HG03280 (cell line): ENCODE data around the gene TMEM11.
"Not testable (repeated sequence)": the region's sequence is repeated elsewhere in the genome, so short reads cannot be mapped to it uniquely, and the experiment has no call there.

Experiments used
- ATAC-seq: cut with Tn5 transposase; IDR thresholded peaks from one replicate; pipeline ENCODE4 v1.9.1; 2021; ENCODE audit warnings: mild to moderate bottlenecking, moderate library complexity; ENCODE audit not compliant: unreplicated experiment

The TMEM11 gene

DNA sequence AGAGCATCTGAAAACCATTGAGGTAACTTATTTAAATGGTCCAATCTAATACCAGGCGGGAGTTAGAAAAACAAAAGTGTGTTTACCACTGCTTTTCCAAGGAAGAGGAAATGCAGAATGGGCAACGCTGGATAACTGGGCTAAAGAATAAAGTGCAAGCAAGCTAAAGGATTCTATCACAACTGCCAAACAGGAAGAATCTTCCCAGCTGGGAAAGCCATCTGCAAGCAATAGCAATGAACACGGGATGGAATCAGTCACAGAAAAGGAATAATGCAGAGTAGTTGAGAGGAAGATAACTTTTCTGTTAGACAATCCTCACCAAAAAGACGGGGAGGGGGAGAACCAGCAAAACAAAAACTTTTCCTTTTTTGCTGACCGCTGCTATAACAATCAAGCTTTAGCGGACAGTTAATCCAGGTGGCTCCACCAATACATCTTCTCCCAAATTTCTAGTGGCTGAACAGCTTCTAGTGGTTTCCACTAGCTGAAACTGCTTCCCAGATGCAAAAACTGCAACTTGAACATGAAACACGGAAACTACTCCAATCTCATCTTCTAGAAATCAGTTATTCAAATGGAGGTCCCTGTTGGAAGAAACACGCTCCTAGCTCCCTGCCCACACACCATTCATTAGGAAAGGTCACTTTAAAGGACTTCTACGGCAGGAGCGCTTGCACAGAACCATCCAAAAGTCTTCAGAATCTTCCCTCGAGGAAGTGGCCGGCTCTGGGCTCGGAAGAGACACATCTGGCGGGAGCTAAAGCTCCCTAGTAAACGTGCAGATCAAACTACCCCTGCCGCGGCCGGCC, 929 bp downstream of the TMEM11 start:
- no peak for ATAC-seq

DNA sequence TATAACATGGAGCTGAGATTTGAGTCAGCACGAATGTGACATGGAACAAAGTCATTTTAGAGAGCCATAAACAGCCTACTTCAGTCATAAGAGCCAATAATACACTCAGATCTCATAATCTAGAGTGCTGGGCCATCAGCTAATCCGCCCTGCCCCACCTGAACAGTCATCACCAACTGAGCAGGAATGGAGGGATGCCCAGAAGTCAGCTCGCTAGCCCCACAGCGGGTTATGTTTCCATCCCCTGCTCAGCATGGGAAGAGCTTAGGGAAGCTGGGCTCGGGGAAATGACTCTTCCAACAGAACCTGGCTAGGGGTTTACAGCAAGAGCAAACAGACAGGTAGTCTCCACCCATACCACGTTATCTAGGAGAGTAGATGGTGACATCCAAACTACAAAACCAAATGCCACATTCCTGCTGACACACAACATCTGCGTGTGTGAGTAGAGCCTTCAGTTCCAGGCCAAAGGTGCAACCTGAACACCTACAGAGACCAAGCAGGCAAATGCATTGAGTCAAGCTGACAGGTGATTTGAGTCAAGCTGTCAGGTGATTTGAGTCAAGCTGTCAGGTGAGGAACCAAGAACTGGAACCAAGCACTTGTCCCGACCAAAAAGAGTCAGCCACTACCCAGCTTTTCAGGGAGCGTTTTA, 2.0 kb downstream of the TMEM11 start:
- no peak for ATAC-seq

DNA sequence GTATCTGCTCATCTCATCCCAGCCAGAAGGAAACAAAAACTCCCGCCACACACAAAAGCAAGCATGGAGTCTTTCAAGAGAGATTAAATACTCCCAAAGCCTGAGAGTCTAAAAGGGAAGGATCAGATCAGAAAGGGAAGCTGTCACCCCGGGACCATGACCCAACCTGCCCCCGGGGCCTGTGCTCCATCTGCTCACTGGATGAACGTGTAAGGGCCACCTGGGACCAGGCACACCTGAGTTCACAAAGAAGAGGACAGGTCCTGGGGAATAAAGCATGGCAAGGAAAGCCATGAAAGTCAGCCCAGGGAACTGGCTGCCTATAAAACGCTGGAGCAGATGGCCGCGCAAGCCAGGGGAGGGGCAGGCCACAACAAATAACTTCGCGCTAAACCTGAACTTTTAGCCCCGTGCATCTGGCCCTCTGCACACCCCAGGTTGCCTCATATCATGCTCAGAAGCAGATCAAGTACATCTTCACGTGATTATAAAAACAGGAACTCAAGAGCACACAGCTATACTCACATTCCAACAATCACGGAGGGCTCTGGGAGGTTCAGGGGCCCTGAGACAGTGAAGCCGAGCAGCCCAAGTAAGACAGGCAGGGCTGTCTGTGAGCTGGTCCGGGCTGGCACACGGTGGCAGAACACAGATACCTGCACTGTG, 3.4 kb downstream of the TMEM11 start:
- no peak for ATAC-seq

DNA sequence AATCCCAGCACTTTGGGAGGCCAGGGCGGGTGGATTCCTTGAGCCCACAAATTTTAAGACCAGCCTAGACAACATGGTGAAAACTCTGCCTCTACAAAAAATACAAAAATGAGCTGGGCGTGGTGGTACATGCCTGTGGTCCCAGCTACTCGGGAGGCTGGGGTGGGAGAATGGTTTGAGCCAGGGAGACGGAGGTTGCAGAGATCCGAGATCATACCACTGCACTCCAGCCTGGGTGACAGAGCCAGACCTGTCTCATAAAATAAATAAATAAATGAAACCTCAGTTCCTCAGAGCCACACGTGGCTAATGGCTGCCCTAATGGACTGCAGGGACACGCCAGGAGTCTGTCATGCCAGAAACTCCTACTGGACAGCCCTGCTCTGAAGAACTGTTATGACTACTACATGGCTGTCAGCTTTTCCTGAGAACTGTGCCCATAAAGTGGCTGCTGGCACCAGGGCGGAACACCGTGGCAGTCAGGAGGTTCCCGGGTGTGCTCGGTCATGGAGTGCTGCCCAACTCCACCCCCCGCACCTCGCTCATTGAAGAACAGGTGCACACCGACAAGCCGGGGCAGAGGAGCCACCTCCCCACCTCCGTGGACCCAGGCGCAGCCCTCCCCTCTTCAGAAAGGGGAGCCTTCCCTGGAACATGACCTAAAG, 4.3 kb downstream of the TMEM11 start:
- no peak for ATAC-seq

DNA sequence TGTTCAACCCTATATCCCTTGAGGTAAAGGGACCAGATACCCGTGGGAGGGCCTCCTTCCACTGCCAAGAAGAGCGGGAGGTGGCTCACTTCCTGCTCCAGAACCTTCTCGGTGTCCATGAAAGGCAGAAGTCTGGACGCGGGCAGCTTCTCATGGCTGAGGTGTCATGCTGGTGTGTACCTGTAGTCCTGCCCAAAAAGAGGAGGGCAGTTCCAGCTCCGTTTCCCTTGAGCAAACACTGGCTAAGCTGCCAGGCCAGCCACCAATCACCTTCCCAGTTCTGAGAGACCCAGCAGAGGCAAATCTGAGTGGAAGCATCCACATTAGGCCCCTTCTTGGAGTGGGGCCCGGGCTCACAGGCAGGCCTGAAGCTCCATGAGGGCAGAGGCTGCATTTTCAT, 5.6 kb downstream of the TMEM11 start:
- ATAC-seq: no peak

DNA sequence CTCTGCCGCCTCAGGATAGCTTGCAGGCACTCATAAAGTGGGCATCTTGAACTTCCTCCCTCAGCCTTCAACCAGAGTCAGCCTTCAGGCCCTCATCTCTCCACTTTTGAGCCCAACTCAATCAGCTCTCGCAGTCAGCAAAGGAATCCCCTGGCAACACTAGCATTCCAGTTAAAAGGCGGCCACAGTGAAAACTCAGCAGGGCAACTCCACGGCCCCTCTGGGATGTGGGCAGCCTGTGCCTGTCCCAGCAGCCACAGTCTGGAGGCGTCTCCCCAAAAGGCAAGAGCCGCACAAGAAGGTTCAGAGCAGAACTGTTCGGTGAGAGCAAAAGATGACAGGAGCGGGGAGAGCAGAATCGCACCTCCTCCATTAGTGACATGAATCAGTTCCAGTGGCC, 9.0 kb downstream of the TMEM11 start:
- ATAC-seq: no peak

DNA sequence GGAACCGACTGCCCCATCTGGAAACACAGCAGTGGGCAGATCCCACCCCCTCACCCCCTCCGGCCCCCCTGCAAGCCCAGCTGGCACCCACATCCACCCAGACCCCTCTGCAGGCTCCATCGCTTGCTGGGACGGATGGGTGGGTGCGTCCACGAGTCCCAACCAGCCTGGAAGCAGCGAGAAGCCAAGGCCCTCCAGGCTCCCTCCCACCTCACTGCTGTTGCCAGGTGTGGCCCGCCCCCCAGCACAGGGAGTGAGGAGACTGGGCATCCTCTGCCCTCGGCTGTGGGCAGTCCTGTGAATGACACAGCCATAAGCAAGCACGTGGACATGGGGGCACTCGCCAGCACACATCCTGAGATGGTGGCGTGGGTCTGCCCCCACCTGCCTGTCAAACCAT, 11.4 kb downstream of the TMEM11 start:
- ATAC-seq: no peak

DNA sequence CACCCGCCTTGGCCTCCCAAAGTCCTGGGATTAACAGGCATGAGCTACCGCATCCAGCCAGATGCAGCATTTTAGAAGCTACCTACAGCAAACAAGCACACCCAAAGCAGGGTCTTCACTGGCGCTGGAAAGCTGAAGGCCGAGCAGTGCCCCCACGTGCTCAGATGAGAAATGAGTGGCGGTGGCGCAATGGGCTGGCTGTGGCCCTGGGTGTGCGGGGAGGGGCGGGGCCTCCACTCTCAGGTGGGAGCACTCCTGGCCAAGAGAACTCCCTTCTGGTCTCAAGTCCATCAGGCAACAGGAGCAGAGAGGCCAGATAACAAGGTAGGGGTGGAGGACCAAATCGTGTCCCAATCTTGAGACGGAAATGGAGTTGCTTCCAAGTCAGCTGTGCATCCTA, 12.1 kb downstream of the TMEM11 start:
- no peak for ATAC-seq

DNA sequence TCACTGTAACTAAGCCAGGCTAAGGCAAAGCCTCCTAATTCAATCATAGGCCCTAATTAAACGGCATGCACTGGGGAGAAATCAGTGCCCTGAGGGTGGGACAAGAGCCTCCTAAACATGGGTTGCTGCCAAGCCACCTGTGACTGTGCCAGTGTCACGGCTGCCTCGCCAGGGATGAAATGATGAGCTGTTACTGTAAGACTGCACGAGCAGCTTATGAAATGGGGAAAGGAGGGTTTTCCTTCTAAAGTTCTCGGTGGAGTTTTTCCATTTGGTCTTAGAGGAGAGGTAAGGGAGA, 12.7 kb downstream of the TMEM11 start:
- ATAC-seq: no peak

DNA sequence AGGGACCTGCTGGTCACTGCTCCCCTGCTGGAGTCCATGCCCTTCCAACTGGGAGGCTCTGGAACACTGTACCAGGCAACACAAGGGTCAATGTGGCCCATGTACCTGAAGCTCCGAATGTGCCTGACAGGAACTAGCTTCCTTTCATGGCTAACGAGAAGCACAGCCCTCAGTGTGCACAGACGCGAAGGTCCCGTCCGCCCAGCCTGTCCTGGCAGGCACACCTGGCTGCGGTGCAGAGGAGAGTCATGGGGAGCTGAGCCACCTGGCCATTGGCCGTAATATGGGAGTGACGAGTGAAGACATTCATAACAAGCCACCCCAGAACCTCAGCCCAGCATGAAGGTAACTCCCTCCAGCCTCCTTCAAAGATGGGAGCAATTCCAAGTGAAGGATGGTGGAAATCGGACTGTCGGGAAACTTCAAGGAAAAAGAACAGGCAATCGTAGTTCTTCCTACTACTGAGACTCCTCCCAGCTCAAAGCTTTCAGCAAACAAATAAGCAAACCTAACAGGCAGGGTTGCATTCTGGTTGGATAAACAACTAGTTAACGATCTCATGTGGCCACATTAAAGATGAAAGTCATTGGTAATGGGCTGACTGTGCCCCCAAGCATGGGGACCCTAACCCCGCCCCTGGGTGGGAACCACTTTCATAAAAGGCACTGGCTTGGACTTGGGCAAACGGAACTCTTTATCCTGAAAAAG, 13.2 kb downstream of the TMEM11 start:
- ATAC-seq: no peak

DNA sequence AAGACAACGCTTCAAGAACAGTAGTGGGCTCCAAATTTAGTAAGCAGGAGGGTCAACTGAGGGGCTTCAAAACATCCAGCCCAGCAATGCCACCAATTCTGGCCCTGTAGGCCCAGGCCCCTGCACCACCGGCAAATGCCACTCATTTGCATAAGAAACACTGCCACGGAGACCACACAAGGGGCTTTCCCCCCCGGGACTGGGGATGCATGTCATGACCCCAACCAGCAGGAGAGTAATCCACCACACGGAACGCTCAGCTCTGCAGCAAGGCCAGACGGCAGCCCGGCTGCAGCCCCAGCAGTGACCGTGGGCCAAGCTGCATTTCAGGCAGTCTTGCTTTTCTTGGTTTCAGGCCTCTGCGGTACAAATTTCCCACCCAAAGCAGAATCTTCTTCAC, 14.1 kb downstream of the TMEM11 start:
- ATAC-seq: no peak

DNA sequence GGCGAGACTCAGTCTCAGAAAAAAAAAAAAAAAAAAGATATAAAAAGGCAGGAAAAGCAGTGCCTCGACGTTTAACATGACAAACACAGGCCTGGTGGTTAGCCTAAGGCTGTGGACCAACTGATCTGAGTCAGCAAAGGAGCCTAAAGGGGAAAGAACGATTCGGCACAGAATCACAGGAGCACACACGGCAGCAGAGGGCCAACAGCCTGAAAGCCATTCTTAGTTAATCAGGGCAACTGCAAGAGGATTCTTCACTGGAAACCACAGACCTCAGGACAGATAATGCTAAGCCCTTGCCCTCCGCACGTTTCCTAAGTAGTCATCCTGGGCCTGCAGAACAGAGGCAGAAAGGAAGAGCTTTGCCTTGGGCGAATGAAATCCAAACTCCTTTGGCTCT, 14.7 kb downstream of the TMEM11 start:
- no peak for ATAC-seq

DNA sequence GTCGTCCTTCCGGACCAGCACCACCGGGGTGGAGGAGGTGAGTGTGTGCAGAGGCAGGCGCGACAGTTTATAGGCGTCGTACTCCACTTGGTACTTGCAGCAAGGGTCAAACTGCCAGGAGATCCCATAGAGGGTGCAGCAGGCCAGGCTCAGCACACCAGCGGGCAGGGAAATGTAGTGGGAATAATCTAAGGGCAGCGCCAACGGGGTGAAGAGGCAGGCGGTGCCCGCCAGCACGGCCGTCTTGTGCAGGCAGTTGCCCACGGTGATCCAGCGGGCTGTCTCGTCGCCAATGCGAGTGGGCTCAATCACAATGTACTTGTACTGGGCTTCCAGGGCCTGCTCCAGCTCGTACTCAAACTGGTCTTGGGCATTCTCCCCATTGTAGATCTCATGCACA, 15.6 kb downstream of the TMEM11 start:
- no peak for ATAC-seq

DNA sequence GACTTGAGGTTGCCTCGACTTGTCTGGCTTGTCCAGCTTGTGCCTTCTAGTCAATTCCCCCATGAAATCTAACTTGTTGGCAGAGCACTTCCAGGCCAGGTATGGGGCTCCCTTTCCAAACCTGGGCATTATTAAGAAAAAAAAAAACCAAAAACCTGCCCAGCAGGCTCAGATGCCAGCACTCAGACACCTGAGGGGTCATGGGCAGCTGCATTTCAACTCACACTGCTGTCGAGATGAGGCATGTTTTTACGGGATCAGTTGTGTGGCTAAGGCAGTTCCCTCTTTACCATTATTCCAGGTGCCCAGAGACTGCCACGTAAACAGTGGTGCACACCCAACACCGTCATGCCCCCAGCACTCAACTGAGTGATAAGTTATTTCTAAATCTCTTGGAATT, 17.8 kb downstream of the TMEM11 start:
- no peak for ATAC-seq

DNA sequence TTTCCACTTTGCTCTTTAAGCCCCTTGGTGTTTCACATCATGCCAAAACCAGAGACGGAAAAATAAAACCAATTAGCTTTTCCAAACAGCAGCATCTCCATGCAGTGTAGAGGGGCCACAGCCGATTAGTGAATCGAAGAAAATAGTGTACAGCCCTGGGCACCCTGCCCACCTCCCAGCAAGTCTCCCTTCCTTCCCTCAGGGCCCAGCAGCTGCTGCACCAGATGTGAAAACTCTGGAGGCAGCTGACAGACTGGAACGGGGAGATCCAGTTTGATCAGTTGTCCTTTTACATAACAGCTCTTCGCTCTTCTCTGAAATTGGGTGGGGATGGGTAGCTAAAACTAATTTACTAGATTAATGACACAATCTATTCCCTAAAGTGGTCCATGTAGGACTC, 19.3 kb downstream of the TMEM11 start:
- no peak for ATAC-seq

DNA sequence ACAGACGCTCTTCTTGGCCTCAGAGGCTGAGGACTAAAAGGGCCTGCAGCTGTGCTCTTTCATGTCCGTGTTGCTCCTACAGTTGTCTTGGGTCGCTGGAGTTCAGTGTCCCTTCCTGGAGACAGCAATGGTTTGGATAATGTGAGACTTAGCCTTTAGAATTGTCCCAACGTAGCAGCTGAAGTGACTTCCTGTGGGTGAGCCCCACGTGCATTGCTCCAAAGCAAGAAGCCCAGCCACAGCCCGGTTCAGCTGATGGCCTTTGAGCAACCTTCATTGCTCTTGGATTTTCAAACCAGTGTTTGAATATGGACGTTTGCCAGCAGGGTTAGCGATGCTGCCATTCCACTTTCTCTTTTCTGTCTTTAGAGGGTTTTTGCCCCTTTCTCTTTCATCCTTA, 19.7 kb downstream of the TMEM11 start:
- no peak for ATAC-seq

DNA sequence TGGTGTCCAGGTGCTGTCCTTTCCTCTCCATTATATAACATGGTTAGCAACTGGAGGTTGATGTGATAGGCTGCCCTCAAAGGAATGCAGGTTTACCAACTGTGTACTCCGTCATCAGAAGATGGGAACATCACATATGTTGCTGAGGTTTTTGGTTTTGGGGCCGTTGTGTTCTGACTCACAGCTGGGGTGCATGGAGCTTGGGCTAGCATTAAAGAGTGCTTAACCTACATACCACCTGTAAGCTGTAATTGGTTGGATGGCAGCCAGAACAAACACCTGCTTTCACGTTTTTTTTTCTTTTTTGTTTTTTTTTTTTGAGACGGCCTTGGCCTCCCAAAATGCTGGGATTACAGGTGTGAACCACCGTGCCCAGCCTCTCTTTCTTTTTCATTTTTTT, 20.9 kb downstream of the TMEM11 start:
- ATAC-seq: no peak

DNA sequence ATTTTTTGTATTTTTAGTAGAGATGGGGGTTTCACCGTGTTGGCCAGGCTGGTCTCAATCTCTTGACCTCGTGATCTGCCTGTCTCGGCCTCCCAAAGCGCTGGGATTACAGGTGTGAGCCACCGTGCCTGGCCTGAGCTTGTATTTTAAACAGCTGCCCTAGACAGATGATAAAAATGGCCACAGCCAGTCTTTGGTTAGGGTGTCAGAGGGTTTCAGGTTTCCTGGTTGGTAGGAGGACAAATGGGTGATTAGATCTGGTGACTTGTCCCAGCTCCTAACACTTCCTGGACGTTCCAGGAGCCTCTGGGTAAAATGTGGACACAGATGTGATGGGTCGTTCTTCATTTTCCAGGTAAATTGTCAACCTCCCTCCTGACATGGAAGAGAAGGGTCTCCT, 21.5 kb downstream of the TMEM11 start:
- not testable (repeated sequence) for ATAC-seq

DNA sequence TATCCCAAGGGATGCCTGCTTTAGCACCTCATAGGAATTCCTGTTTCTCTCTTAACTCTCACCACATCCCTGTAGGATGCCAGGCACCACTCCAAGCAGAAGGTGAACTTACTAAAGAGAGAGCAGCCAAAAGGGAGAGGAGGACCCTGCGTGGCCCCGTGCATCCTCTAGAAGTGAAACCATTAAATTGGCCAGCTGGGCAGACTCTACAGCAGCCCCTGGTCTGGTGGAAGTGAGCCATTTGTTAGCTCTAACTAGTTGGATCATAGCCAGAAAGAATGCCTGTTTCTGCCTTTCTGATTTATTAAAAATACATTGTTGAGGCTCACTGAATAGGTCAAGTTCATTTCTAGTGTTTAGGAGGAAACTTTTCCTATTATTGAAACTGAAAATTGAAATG, 22.3 kb downstream of the TMEM11 start:
- ATAC-seq: no peak

DNA sequence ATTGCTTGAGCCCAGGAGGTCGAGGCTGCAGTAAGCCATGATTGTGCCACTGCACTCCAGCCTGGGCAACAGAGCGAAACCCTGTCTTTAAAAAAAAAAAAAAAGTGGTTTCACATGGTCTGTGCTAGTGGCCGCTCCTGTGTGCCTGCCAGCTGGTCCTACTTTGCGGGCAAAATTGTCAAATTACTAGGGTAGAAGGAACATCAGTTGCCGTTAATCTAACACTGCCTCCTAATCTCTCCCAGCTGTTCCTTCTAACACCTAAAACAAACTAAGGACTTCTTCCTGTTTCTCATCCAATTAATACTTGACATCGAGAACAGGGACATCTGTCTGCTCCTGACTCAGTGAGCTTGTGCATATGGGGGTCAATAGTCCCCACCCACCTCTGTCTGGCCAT, 23.9 kb downstream of the TMEM11 start:
- no peak for ATAC-seq

DNA sequence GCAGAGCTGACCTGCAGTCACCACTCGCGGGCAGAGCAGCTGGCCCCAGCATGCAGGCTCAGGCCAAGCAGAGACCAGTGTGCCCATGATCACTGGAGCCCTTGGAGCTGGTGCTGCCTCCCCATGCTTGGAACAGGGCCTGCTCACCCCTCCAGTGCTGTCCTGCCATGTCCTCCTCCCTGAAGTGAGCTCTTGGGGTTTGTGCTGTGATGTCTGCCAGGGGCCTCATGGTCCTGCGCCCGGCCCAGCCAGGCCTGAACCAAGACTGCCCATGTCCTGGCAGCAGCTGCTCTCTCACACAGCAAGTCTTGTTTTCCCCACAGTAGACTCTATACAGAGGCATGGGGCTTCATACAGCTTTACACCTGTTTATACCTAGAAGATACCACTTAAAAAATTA, 24.6 kb downstream of the TMEM11 start:
- no peak for ATAC-seq
